H1 (cell line): ENCODE results near the gene WWC1.

Experiments used
- CEBPB ChIP-seq: IDR thresholded peaks from 2 replicates; pipeline ENCODE4 v1.6.1; 2012; ENCODE audit warnings: low read depth, low read length
- EP300 ChIP-seq, 2 experiments: IDR thresholded peaks; 1 replicate in 1 of 2; 2 replicates in 1 of 2; pipeline ENCODE4 v1.6.1; 2011 to 2012; ENCODE audit warnings: low read depth in 2 of 2, low read length in 2 of 2, mild to moderate bottlenecking in 2 of 2, borderline replicate concordance in 1 of 2, inconsistent platforms in 1 of 2, moderate library complexity in 1 of 2
- EZH2 ChIP-seq: fragments of 200-600 bp; sonication (generic); IDR thresholded peaks from 2 replicates; pipeline ENCODE4 v1.7.1; 2012; ENCODE audit warnings: low read depth, mild to moderate bottlenecking, moderate library complexity, low read length, inconsistent platforms; ENCODE audit not compliant: severe bottlenecking
- JUN ChIP-seq: IDR thresholded peaks from 2 replicates; pipeline ENCODE4 v1.6.1; 2011; ENCODE audit warnings: low read depth, mild to moderate bottlenecking, improper control_type of control experiment, low read length
- KDM1A ChIP-seq: fragments of 200-600, 300-600 bp; sonication (generic); IDR thresholded peaks from 2 replicates; pipeline ENCODE4 v1.7.1; 2016; ENCODE audit warnings: mild to moderate bottlenecking, low read length, borderline replicate concordance
- MAFK ChIP-seq: IDR thresholded peaks from 2 replicates; pipeline ENCODE4 v1.6.1; 2012; ENCODE audit warnings: low read depth, mild to moderate bottlenecking, improper control_type of control experiment, low read length
- POLR2A ChIP-seq, 2 experiments: IDR thresholded peaks; 1 replicate in 1 of 2; 2 replicates in 1 of 2; pipeline ENCODE4 v1.6.1; 2011; ENCODE audit warnings: low read depth in 2 of 2, low read length in 2 of 2, mild to moderate bottlenecking in 2 of 2; ENCODE audit errors: control extremely low read depth in 1 of 2
- POLR2AphosphoS5 ChIP-seq: IDR thresholded peaks from 2 replicates; pipeline ENCODE4 v1.6.1; 2011; ENCODE audit warnings: low read depth, low read length
- RAD21 ChIP-seq, 2 experiments: IDR thresholded peaks in 1 of 2; conservative IDR thresholded peaks in 1 of 2; 2 replicates each; pipeline ENCODE4 v1.6.1; 2011; ENCODE audit warnings: low read depth in 2 of 2, low read length in 2 of 2, improper control_type of control experiment in 1 of 2, inconsistent platforms in 1 of 2, mild to moderate bottlenecking in 1 of 2, moderate library complexity in 1 of 2
- SP2 ChIP-seq: IDR thresholded peaks from 2 replicates; pipeline ENCODE4 v1.6.1; 2012; ENCODE audit warnings: mild to moderate bottlenecking, low read length, inconsistent platforms
- YY1 ChIP-seq: IDR thresholded peaks from 2 replicates; pipeline ENCODE4 v1.6.1; 2011; ENCODE audit warnings: low read depth, mild to moderate bottlenecking, low read length
- TF ChIP-seq, protein P1 (sequence below), 3 experiments: IDR thresholded peaks; 1 replicate in 2 of 3; 2 replicates in 1 of 3; pipeline versions ENCODE4 v1.5.1 to v1.6.1; 2011; ENCODE audit warnings: low read length in 3 of 3, mild to moderate bottlenecking in 3 of 3, inconsistent platforms in 2 of 3, low read depth in 1 of 3, moderate library complexity in 1 of 3; ENCODE audit not compliant: insufficient read depth in 1 of 3; ENCODE audit errors: control extremely low read depth in 1 of 3
- TF ChIP-seq, protein P2 (sequence below): IDR thresholded peaks from 2 replicates; pipeline ENCODE4 v1.6.1; 2012; ENCODE audit warnings: low read length, inconsistent platforms
- TF ChIP-seq, protein P3 (sequence below): IDR thresholded peaks from 2 replicates; pipeline ENCODE4 v1.6.1; 2011; ENCODE audit warnings: low read depth, mild to moderate bottlenecking, low read length; ENCODE audit not compliant: insufficient read depth

DNA sequence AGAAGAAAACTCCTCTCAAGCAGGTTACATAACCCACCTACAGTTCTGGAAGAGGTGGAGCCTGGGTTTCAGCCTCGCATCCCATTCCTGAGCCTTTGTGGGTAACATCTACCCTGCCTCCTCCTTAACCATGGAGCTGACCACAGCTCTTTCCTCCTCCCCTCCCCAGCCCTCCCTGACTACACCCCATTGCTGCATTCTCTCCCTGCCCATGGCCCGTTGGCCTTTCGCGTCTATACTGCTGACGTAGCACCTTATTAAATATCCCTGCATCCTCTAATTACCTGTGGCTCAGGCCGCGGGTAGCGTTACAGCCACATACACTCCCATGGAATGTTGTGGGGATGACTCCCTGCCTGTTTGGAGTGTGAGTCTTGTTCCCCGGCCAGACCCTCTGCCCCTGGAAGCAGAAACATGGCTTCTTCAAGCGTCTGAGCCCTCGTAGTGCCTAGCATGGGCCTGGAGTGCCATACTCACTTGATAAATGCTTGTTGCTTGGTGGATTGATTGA is 72.8 kb downstream of the WWC1 start:
- TF ChIP-seq POLR2A (IDR thresholded peaks at IDR 0.05; ENCODE audit: control extremely low read depth in 1 of 2, low read depth in 2 of 2, low read length in 2 of 2) (no peak), CEBPB (no peak), JUN (no peak), POLR2AphosphoS5 (no peak), MAFK (no peak), EP300 (IDR thresholded peaks at IDR 0.05; ENCODE audit: borderline replicate concordance in 1 of 2, low read depth in 2 of 2, low read length in 2 of 2) (no peak), EZH2 (no peak), KDM1A (no peak), RAD21 (IDR thresholded peaks at IDR 0.05 in 1 of 2, conservative IDR thresholded peaks at IDR 0.05 in 1 of 2; ENCODE audit: low read depth in 2 of 2, low read length in 2 of 2) (no peak), SP2 (no peak), YY1 (no peak)
- TF ChIP-seq, protein P1, sequence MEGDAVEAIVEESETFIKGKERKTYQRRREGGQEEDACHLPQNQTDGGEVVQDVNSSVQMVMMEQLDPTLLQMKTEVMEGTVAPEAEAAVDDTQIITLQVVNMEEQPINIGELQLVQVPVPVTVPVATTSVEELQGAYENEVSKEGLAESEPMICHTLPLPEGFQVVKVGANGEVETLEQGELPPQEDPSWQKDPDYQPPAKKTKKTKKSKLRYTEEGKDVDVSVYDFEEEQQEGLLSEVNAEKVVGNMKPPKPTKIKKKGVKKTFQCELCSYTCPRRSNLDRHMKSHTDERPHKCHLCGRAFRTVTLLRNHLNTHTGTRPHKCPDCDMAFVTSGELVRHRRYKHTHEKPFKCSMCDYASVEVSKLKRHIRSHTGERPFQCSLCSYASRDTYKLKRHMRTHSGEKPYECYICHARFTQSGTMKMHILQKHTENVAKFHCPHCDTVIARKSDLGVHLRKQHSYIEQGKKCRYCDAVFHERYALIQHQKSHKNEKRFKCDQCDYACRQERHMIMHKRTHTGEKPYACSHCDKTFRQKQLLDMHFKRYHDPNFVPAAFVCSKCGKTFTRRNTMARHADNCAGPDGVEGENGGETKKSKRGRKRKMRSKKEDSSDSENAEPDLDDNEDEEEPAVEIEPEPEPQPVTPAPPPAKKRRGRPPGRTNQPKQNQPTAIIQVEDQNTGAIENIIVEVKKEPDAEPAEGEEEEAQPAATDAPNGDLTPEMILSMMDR (IDR thresholded peaks at IDR 0.05; ENCODE audit: control extremely low read depth in 1 of 3, insufficient read depth in 1 of 3, low read depth in 1 of 3, low read length in 3 of 3): no peak
- TF ChIP-seq, protein P2, sequence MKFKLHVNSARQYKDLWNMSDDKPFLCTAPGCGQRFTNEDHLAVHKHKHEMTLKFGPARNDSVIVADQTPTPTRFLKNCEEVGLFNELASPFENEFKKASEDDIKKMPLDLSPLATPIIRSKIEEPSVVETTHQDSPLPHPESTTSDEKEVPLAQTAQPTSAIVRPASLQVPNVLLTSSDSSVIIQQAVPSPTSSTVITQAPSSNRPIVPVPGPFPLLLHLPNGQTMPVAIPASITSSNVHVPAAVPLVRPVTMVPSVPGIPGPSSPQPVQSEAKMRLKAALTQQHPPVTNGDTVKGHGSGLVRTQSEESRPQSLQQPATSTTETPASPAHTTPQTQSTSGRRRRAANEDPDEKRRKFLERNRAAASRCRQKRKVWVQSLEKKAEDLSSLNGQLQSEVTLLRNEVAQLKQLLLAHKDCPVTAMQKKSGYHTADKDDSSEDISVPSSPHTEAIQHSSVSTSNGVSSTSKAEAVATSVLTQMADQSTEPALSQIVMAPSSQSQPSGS: no peak
- TF ChIP-seq, protein P3, sequence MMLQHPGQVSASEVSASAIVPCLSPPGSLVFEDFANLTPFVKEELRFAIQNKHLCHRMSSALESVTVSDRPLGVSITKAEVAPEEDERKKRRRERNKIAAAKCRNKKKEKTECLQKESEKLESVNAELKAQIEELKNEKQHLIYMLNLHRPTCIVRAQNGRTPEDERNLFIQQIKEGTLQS: no peak
